GM12878 (cell line): Measurements from ENCODE around the gene GAREM1. TPM values are rescaled to one million over a fixed set of nuclear protein-coding genes. Genes with fewer than 3 reads are reported as not detected.

Source experiments
- ATAC-seq: fragments of 200-7000 bp; cut with Tn5 transposase; 3 replicates; pipeline ENCODE4 v1.9.1; 2020; ENCODE audit warnings: mild to moderate bottlenecking, moderate library complexity
- BruUV-seq: library from RNA; stranded (reverse); fragments of 400-500 nt; replicated peaks from 2 replicates; lab custom pipeline; 2021; lab: Mats Ljungman, UMichigan
- CTCF ChIA-PET: fragments of 300-600 bp; sonication (Branson Sonifier 250); formaldehyde crosslinking; extraction: SDS; loops from one replicate; lab custom pipeline; 2021; ENCODE audit warnings: inconsistent platforms; lab: Yijun Ruan, JAX
- POLR2A ChIA-PET: fragments of 350-600 bp; formaldehyde crosslinking; extraction: SDS; loops from one replicate; lab custom pipeline; 2021; ENCODE audit warnings: inconsistent platforms; lab: Charles Lee
- RAD21 ChIA-PET: fragments of 300-600 bp; sonication (Branson Sonifier 250); formaldehyde crosslinking; loops from one replicate; lab custom pipeline; 2023; ENCODE audit warnings: antibody characterized with exemption; ENCODE audit not compliant: unreplicated experiment; lab: Charles Lee
- SMC1A ChIA-PET: fragments of 300-600 bp; sonication (Branson Sonifier 250); formaldehyde crosslinking; loops from one replicate; lab custom pipeline; 2023; ENCODE audit not compliant: unreplicated experiment, uncharacterized antibody; lab: Charles Lee
- DNase-seq: peaks from one replicate; pipeline ENCODE4 v3.0.0-alpha.2; 2011; ENCODE audit warnings: low read depth, low spot score
- FAIRE-seq: peaks from 3 replicates; lab custom pipeline; 2011; peaks lifted over from hg19 to GRCh38; lab: Jason Lieb, UNC
- H2AFZ ChIP-seq: 2 replicates; pipeline ENCODE4 v1.6.0; 2011; ENCODE audit warnings: low read depth, low read length, control low read depth; ENCODE audit not compliant: control insufficient read depth
- H3K27ac ChIP-seq: 2 replicates; pipeline ENCODE4 v1.5.1; 2011; ENCODE audit warnings: control low read depth; ENCODE audit not compliant: control insufficient read depth, insufficient read depth
- H3K27me3 ChIP-seq, 2 experiments: replicated peaks in 1 of 2; 2 replicates each; pipeline versions ENCODE4 v1.6.0 to v1.6.1; 2011; ENCODE audit warnings: low read length in 1 of 2; ENCODE audit not compliant: control insufficient read depth in 2 of 2, insufficient read depth in 2 of 2
- H3K36me3 ChIP-seq, 2 experiments: 2 replicates each; pipeline ENCODE4 v1.5.1; 2011; ENCODE audit warnings: low read length in 1 of 2; ENCODE audit not compliant: control insufficient read depth in 2 of 2, insufficient read depth in 2 of 2
- H3K4me1 ChIP-seq: 2 replicates; pipeline ENCODE4 v1.6.1; 2011; ENCODE audit warnings: mild to moderate bottlenecking, low read length, moderate library complexity, mixed read lengths; ENCODE audit not compliant: control insufficient read depth, insufficient read depth
- H3K4me2 ChIP-seq: 2 replicates; pipeline ENCODE4 v1.6.0; 2011; ENCODE audit warnings: control low read depth; ENCODE audit not compliant: control insufficient read depth, insufficient read depth
- H3K4me3 ChIP-seq: fragments of 200-600 bp; sonication (generic); 2 replicates; pipeline ENCODE4 v1.5.1; 2016
- H3K79me2 ChIP-seq: 2 replicates; pipeline ENCODE4 v1.6.0; 2011; ENCODE audit warnings: low read length; ENCODE audit not compliant: control insufficient read depth, insufficient read depth
- H3K9ac ChIP-seq: 2 replicates; pipeline ENCODE4 v1.8.0; 2011; ENCODE audit warnings: low read length, control low read depth, mixed read lengths; ENCODE audit not compliant: control insufficient read depth, insufficient read depth
- H3K9me3 ChIP-seq: replicated peaks from 3 replicates; pipeline ENCODE4 v1.5.1; 2011; ENCODE audit warnings: mild to moderate bottlenecking, low read length; ENCODE audit not compliant: control insufficient read depth, insufficient read depth
- H4K20me1 ChIP-seq: 2 replicates; pipeline ENCODE4 v1.6.0; 2011; ENCODE audit not compliant: control insufficient read depth, insufficient read depth
- BHLHE40 ChIP-seq, 2 experiments: fragments of 450-650 bp in 1 of 2; IDR thresholded peaks; 2 replicates each; pipeline ENCODE4 v1.6.1; 2011 to 2017; ENCODE audit warnings: low read depth in 2 of 2, borderline replicate concordance in 1 of 2, improper control_type of control experiment in 1 of 2, low read length in 1 of 2, mild to moderate bottlenecking in 1 of 2
- BRCA1 ChIP-seq: IDR thresholded peaks from 2 replicates; pipeline ENCODE4 v1.6.1; 2011; ENCODE audit warnings: low read depth, low read length, improper control_type of control experiment
- CHD4 ChIP-seq: fragments of 200-600 bp; sonication (generic); IDR thresholded peaks from 2 replicates; pipeline ENCODE4 v1.6.1; 2016; ENCODE audit warnings: mild to moderate bottlenecking
- CREM ChIP-seq: IDR thresholded peaks from 2 replicates; pipeline ENCODE4 v1.6.1; 2014; ENCODE audit warnings: antibody characterized with exemption, low read depth
- ETV6 ChIP-seq, 2 experiments: fragments of 450-650 bp in 1 of 2; IDR thresholded peaks in 1 of 2; conservative IDR thresholded peaks in 1 of 2; 2 replicates each; pipeline ENCODE4 v1.6.1; 2014; ENCODE audit warnings: antibody characterized with exemption in 1 of 2, borderline replicate concordance in 1 of 2, low read depth in 1 of 2, mild to moderate bottlenecking in 1 of 2, moderate library complexity in 1 of 2
- FOS ChIP-seq: IDR thresholded peaks from 3 replicates; pipeline ENCODE4 v1.6.1; 2011; ENCODE audit warnings: borderline replicate concordance; ENCODE audit not compliant: insufficient read length; ENCODE audit errors: extremely low read depth
- IRF4 ChIP-seq: IDR thresholded peaks from 2 replicates; pipeline ENCODE4 v1.6.1; 2011; ENCODE audit warnings: low read depth, low read length
- KDM1A ChIP-seq: fragments of 200-600 bp; sonication (generic); IDR thresholded peaks from 2 replicates; pipeline ENCODE4 v1.6.1; 2016; ENCODE audit warnings: borderline replicate concordance
- MAX ChIP-seq: IDR thresholded peaks from 2 replicates; pipeline ENCODE4 v1.6.1; 2012; ENCODE audit warnings: low read depth, low read length, improper control_type of control experiment
- PBX3 ChIP-seq: IDR thresholded peaks from 2 replicates; pipeline ENCODE4 v1.6.1; 2011; ENCODE audit warnings: mild to moderate bottlenecking, low read depth, low read length, moderate library complexity; ENCODE audit not compliant: insufficient replicate concordance
- RBBP5 ChIP-seq: fragments of 200-600 bp; sonication (generic); conservative IDR thresholded peaks from 2 replicates; pipeline ENCODE4 v1.6.1; 2016
- RCOR1 ChIP-seq: conservative IDR thresholded peaks from 2 replicates; pipeline ENCODE4 v1.6.1; 2012; ENCODE audit warnings: low read depth, low read length, improper control_type of control experiment
- SMARCA5 ChIP-seq: fragments of 450-650 bp; IDR thresholded peaks from 2 replicates; pipeline ENCODE4 v1.6.1; 2017; ENCODE audit warnings: mild to moderate bottlenecking
- SP1 ChIP-seq: IDR thresholded peaks from one replicate; pipeline ENCODE4 v1.6.1; 2011; ENCODE audit warnings: low read depth, low read length
- TAF1 ChIP-seq: IDR thresholded peaks from 2 replicates; pipeline ENCODE4 v1.6.1; 2011; ENCODE audit warnings: mild to moderate bottlenecking, low read depth, low read length, borderline replicate concordance
- TCF7 ChIP-seq: IDR thresholded peaks from 2 replicates; pipeline ENCODE4 v1.6.1; 2014; ENCODE audit warnings: antibody characterized with exemption, borderline replicate concordance
- ZNF207 ChIP-seq: fragments of 450-650 bp; IDR thresholded peaks from 2 replicates; pipeline ENCODE4 v1.6.1; 2014; ENCODE audit warnings: antibody characterized with exemption, mild to moderate bottlenecking, borderline replicate concordance
- ZNF274 ChIP-seq: IDR thresholded peaks from one replicate; pipeline ENCODE4 v1.8.0; 2011; ENCODE audit not compliant: insufficient read length, insufficient read depth
- ZNF384 ChIP-seq: IDR thresholded peaks from 2 replicates; pipeline ENCODE4 v1.6.1; 2012; ENCODE audit warnings: low read depth, mild to moderate bottlenecking, low read length, improper control_type of control experiment, borderline replicate concordance
- WGBS: methylation state at CpG from one replicate; pipeline ENCODE4 v1.1.6; 2016; ENCODE audit warnings: low lambda C conversion rate; ENCODE audit not compliant: insufficient replicate concordance, insufficient coverage; ENCODE audit errors: missing lambda C conversion rate; 5-methylcytosine and 5-hydroxymethylcytosine counted together
- in situ Hi-C: fragments of 300-500 bp; cut with MboI; formaldehyde crosslinking; loops from 9 replicates; pipeline ENCODE4 v1.14.3; 2018; ENCODE audit warnings: mixed read lengths
- intact Hi-C: fragments of 100-400 bp; cut with micrococcal nuclease; formaldehyde crosslinking; loops from one replicate; pipeline ENCODE4 v1.14.2; 2022; ENCODE audit not compliant: unreplicated experiment
- polyA plus RNA-seq, 11 experiments: library from polyadenylated mRNA; depleted of rRNA in 4 of 11; unstranded in 6 of 11; stranded (reverse) in 5 of 11; fragments of >200 nt; fragmentation: Nextera tagmentation in 4 of 11; fragmentation: Illumina TruSeq in 1 of 11; extraction: Ambion mirVana in 4 of 11; extraction: Trizol in 1 of 11; gene quantifications; 1 replicate in 1 of 11; 2 replicates in 10 of 11; pipeline versions ENCODE4 v1.2.1 to v1.2.3, GENCODE V29; 2011 to 2016; ENCODE audit warnings: inconsistent platforms in 2 of 11, missing spikeins in 2 of 11, low read depth in 1 of 11
- total RNA-seq, 4 experiments: library from RNA; depleted of rRNA in 3 of 4; stranded (reverse); fragments of >200 nt in 3 of 4; fragmentation: Illumina TruSeq in 1 of 4; extraction: Trizol in 1 of 4; gene quantifications; 2 replicates each; pipeline versions ENCODE4 v1.2.1 to v1.2.3, GENCODE V29; 2013 to 2021

Gene GAREM1
- total and polyA plus RNA-seq, 10 of the 15 experiments (the other 5 are each of a cell fraction or from before 2014, with no cell fraction given), result 0.05 to 0.29 (median 0.05) TPM; not detected in 7

- FAIRE-seq, result no peak
- intact Hi-C loops, result no loop called here
- no peak overlapping the region for H3K4me3 ChIP-seq
Measured at GRCh38 chr18:32321826-32322225, 148.9 kb downstream of the GAREM1 start.

GRCh38 chr18:32319084-32319483 lies 151.6 kb downstream of the GAREM1 start:
- FAIRE-seq (no peak), ATAC-seq (no peak), DNase-seq (no peak)
- no peak overlapping the region for H3K4me3 ChIP-seq
- in situ Hi-C loops, result no loop called here
- RAD21 ChIA-PET, result no interaction called here
- H3K4me1 ChIP-seq, result no peaks in the 10 kb centered on the region
- H3K9ac ChIP-seq, result no peak overlapping the region
- no peak overlapping the region for H3K4me2 ChIP-seq
- intact Hi-C loops, result no loop called here
- CTCF ChIA-PET, result no interaction called here
- H3K27me3 ChIP-seq, result peaks cover 0 to 2% of the 10 kb centered on the region in 2 experiments; a peak in 1 of 4 replicates
- POLR2A ChIA-PET, result no interaction called here
- no peak overlapping the region for H2AFZ ChIP-seq
- H3K79me2 ChIP-seq, result no peaks in the 10 kb centered on the region
- H3K27ac ChIP-seq, result no peak overlapping the region
- no peaks in the 10 kb centered on the region for H3K9me3 ChIP-seq
- SMC1A ChIA-PET, result no interaction called here
- no peaks in the 10 kb centered on the region for H4K20me1 ChIP-seq
- no peaks in the 10 kb centered on the region for H3K36me3 ChIP-seq
- no TSS peak for BruUV-seq
- TF ChIP-seq ZNF274 (no peak), TCF7 (no peak), ETV6 (conservative IDR thresholded peaks at IDR 0.05 in 1 of 2, IDR thresholded peaks at IDR 0.05 in 1 of 2; ENCODE audit: borderline replicate concordance in 1 of 2, low read depth in 1 of 2) (no peak), TAF1 (no peak), MAX (no peak), RBBP5 (no peak), SMARCA5 (no peak), CHD4 (no peak)

More at GRCh38 chr18:32321826-32322225, 148.9 kb downstream of the GAREM1 start:
- Histone ChIP-seq H3K36me3 (no peaks in the 10 kb centered on the region), H3K9me3 (no peaks in the 10 kb centered on the region), H3K4me2 (no peak overlapping the region), H3K27ac (no peak overlapping the region), H4K20me1 (no peaks in the 10 kb centered on the region), H3K4me1 (no peaks in the 10 kb centered on the region), H3K79me2 (no peaks in the 10 kb centered on the region), H3K9ac (no peak overlapping the region), H2AFZ (no peak overlapping the region), H3K27me3 (peaks cover 0 to 2% of the 10 kb centered on the region in 2 experiments; a peak in 1 of 4 replicates)
- ChIA-PET RAD21 (no interaction called here), POLR2A (no interaction called here), CTCF (no interaction called here), SMC1A (no interaction called here)
- DNase-seq (no peak), ATAC-seq (no peak)
- in situ Hi-C loops, result no loop called here
- no TSS peak for BruUV-seq
- TF ChIP-seq PBX3 (no peak), ZNF207 (no peak), BRCA1 (no peak), BHLHE40 (IDR thresholded peaks at IDR 0.05; ENCODE audit: borderline replicate concordance in 1 of 2, low read depth in 2 of 2, low read length in 1 of 2) (no peak), IRF4 (no peak), ZNF384 (no peak), FOS (no peak), SP1 (no peak), KDM1A (no peak), TCF7 (no peak), RCOR1 (no peak), CREM (no peak)
- 0% methylated on average over 1 of the region's 1 CpG for WGBS
